A549 (cell line): ENCODE data around the gene MAGEA9B. TPM values are rescaled to one million over a fixed set of nuclear protein-coding genes. Genes with fewer than 3 reads are reported as not detected.

ENCODE experiments used
- ATAC-seq, 2 experiments: fragments of 200-7000 bp in 1 of 2; fragments of >200 bp in 1 of 2; cut with Nextera tagmentation in 1 of 2; cut with Tn5 transposase in 1 of 2; 3 replicates each; pipeline versions ENCODE4 v1.8.0 to v1.9.1; 2018 to 2020; ENCODE audit warnings: mild to moderate bottlenecking in 1 of 2, moderate library complexity in 1 of 2
- CTCF ChIA-PET: fragments of 300-600 bp; sonication (Branson Sonifier 250); formaldehyde crosslinking; extraction: SDS; loops from one replicate; lab custom pipeline; 2021; ENCODE audit warnings: antibody characterized with exemption, inconsistent platforms; lab: Yijun Ruan, JAX
- POLR2A ChIA-PET: fragments of 350-600 bp; formaldehyde crosslinking; extraction: SDS; loops from one replicate; lab custom pipeline; 2021; ENCODE audit warnings: antibody characterized with exemption, inconsistent platforms; lab: Yijun Ruan, JAX
- DNase-seq, 2 experiments: peaks; one replicate each; pipeline versions ENCODE4 v3.0.0 to v3.0.0-alpha.2; 2011 to 2016; ENCODE audit warnings: low read depth in 1 of 2, low spot score in 1 of 2
- FAIRE-seq: peaks from 2 replicates; lab custom pipeline; 2011; peaks lifted over from hg19 to GRCh38; lab: Jason Lieb, UNC
- H3K27ac ChIP-seq, 2 experiments: fragments of >200 bp; sonication (Bioruptor Twin); formaldehyde crosslinking; 3 replicates each; pipeline ENCODE4 v1.5.1; 2016 to 2017
- H3K4me1 ChIP-seq: fragments of >200 bp; sonication (Bioruptor Twin); formaldehyde crosslinking; 3 replicates; pipeline ENCODE4 v1.6.1; 2016
- H3K4me2 ChIP-seq: fragments of >200 bp; sonication (Bioruptor Twin); formaldehyde crosslinking; 3 replicates; pipeline ENCODE4 v1.6.1; 2016
- H3K4me3 ChIP-seq: fragments of >200 bp; sonication (Bioruptor Twin); formaldehyde crosslinking; 3 replicates; pipeline ENCODE4 v1.5.1; 2016
- H3K9me3 ChIP-seq: fragments of >200 bp; sonication (Bioruptor Twin); formaldehyde crosslinking; 3 replicates; pipeline ENCODE4 v1.6.1; 2016
- ATOH8 ChIP-seq: fragments of 250-450 bp; sonication (Bioruptor Pico); IDR thresholded peaks from 2 replicates; pipeline ENCODE4 v1.5.0; 2020; ENCODE audit warnings: low read depth, mild to moderate bottlenecking, moderate library complexity
- CEBPB ChIP-seq, 2 experiments: fragments of >200 bp in 1 of 2; sonication (Bioruptor Twin) in 1 of 2; formaldehyde crosslinking in 1 of 2; IDR thresholded peaks; 2 replicates each; pipeline ENCODE4 v1.6.1; 2012 to 2016
- CHD4 ChIP-seq: fragments of 200-600 bp; sonication (generic); IDR thresholded peaks from 2 replicates; pipeline ENCODE4 v1.6.1; 2016; ENCODE audit warnings: antibody characterized with exemption, mild to moderate bottlenecking, borderline replicate concordance
- EHF ChIP-seq: fragments of 250-450 bp; sonication (Bioruptor Pico); IDR thresholded peaks from 2 replicates; pipeline ENCODE4 v1.5.0; 2020; ENCODE audit warnings: mild to moderate bottlenecking
- EHMT2 ChIP-seq: fragments of 200-600 bp; sonication (generic); IDR thresholded peaks from 2 replicates; pipeline ENCODE4 v1.6.1; 2016; ENCODE audit warnings: antibody characterized with exemption, low read depth, mild to moderate bottlenecking, moderate library complexity
- ELK1 ChIP-seq: fragments of 150-350 bp; IDR thresholded peaks from 2 replicates; pipeline ENCODE4 v1.6.1; 2014; ENCODE audit warnings: low read depth, mild to moderate bottlenecking, low read length
- GATA3 ChIP-seq: IDR thresholded peaks from 2 replicates; pipeline ENCODE4 v1.6.1; 2012; ENCODE audit warnings: borderline replicate concordance
- HMGXB4 ChIP-seq: fragments of 250-450 bp; sonication (Bioruptor Pico); IDR thresholded peaks from 2 replicates; pipeline ENCODE4 v1.5.0; 2021; ENCODE audit warnings: mild to moderate bottlenecking, moderate library complexity, borderline replicate concordance
- HOXB13 ChIP-seq: fragments of 250-450 bp; sonication (Bioruptor Pico); IDR thresholded peaks from 2 replicates; pipeline ENCODE4 v1.5.0; 2020; ENCODE audit warnings: low read depth, mild to moderate bottlenecking, moderate library complexity
- HOXB5 ChIP-seq: fragments of 250-450 bp; sonication (Bioruptor Pico); IDR thresholded peaks from 2 replicates; pipeline ENCODE4 v1.5.0; 2020; ENCODE audit warnings: mild to moderate bottlenecking, moderate library complexity
- KDM1A ChIP-seq: fragments of 200-600 bp; sonication (generic); IDR thresholded peaks from 2 replicates; pipeline ENCODE4 v1.6.1; 2016; ENCODE audit warnings: low read depth, mild to moderate bottlenecking
- MAZ ChIP-seq: fragments of 150-350 bp; IDR thresholded peaks from 2 replicates; pipeline ENCODE4 v1.6.1; 2014; ENCODE audit warnings: antibody characterized with exemption, low read depth, low read length, borderline replicate concordance
- NFE2L2 ChIP-seq: fragments of 150-350 bp; conservative IDR thresholded peaks from 2 replicates; pipeline ENCODE4 v1.6.1; 2014; ENCODE audit warnings: low read length
- PBX3 ChIP-seq: IDR thresholded peaks from 2 replicates; pipeline ENCODE4 v1.6.1; 2012
- RNF2 ChIP-seq: fragments of 200-600 bp; sonication (generic); IDR thresholded peaks from 2 replicates; pipeline ENCODE4 v1.6.1; 2016; ENCODE audit warnings: low read depth, mild to moderate bottlenecking, antibody characterized with exemption, moderate library complexity, borderline replicate concordance
- SMC3 ChIP-seq: fragments of >200 bp; sonication (Bioruptor Twin); formaldehyde crosslinking; IDR thresholded peaks from 3 replicates; pipeline ENCODE4 v1.6.1; 2018; ENCODE audit warnings: inconsistent platforms
- ZC3H11A ChIP-seq: fragments of 450-650 bp; IDR thresholded peaks from 2 replicates; pipeline ENCODE4 v1.6.1; 2014; ENCODE audit warnings: antibody characterized with exemption, mild to moderate bottlenecking
- ZSCAN20 ChIP-seq: fragments of 250-450 bp; sonication (Bioruptor Pico); IDR thresholded peaks from 2 replicates; pipeline ENCODE4 v1.8.0; 2022; ENCODE audit warnings: mild to moderate bottlenecking, moderate library complexity
- WGBS: methylation state at CpG from one replicate; pipeline ENCODE4 v1.1.6; 2017; ENCODE audit errors: missing lambda C conversion rate; 5-methylcytosine and 5-hydroxymethylcytosine counted together
- polyA plus RNA-seq, 4 experiments: library from polyadenylated mRNA; depleted of rRNA in 3 of 4; stranded (reverse); fragments of >200 nt; fragmentation: RNase III in 1 of 4; extraction: RNeasy Plus Mini Kit Qiagen cat#74134 plus additional on column Dnase treatment in 1 of 4; gene quantifications; 2 replicates in 3 of 4; 3 replicates in 1 of 4; pipeline ENCODE4 v1.2.3, GENCODE V29; 2011 to 2017
- TF ChIP-seq, protein P1 (sequence below): IDR thresholded peaks from 2 replicates; pipeline ENCODE4 v1.6.1; 2012
- TF ChIP-seq, protein P2 (sequence below): fragments of 450-650 bp; IDR thresholded peaks from 2 replicates; pipeline ENCODE4 v1.6.1; 2014; ENCODE audit warnings: antibody characterized with exemption

MAGEA9B gene
- polyA plus RNA-seq, 2 of the 4 experiments (the other 2 are of a cell fraction): 0.08 TPM; not detected in 1

- no peak overlapping the region for H3K4me3 ChIP-seq
- ChIA-PET POLR2A (no interaction called here), CTCF (no interaction called here)
- no peaks in the 10 kb centered on the region for H3K9me3 ChIP-seq
- no peak overlapping the region for H3K4me2 ChIP-seq
- ATAC-seq (no peak), FAIRE-seq (no peak), DNase-seq (no peak)
- H3K4me1 ChIP-seq: no peaks in the 10 kb centered on the region
- WGBS: 15% methylated on average over 2 of the region's 2 CpGs
- no peak for TF ChIP-seq HOXB13
- no peak for TF ChIP-seq HMGXB4 (CRISPR knock-in tag)
- TF ChIP-seq SMC3: no peak
- TF ChIP-seq RNF2: no peak
- no peak for TF ChIP-seq GATA3
- TF ChIP-seq HOXB5 (CRISPR knock-in tag): no peak
- no peak for TF ChIP-seq ATOH8 (CRISPR knock-in tag)
- no peak for TF ChIP-seq EHF (CRISPR knock-in tag)
- no peak for TF ChIP-seq ZC3H11A
- no peak for TF ChIP-seq PBX3
- TF ChIP-seq, protein P1, sequence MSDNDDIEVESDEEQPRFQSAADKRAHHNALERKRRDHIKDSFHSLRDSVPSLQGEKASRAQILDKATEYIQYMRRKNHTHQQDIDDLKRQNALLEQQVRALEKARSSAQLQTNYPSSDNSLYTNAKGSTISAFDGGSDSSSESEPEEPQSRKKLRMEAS: no peak
- TF ChIP-seq CEBPB (IDR thresholded peaks at IDR 0.05): no peak
- no peak for TF ChIP-seq ZSCAN20 (CRISPR knock-in tag)
- TF ChIP-seq MAZ: no peak
- TF ChIP-seq NFE2L2: no peak
- TF ChIP-seq, protein P2, sequence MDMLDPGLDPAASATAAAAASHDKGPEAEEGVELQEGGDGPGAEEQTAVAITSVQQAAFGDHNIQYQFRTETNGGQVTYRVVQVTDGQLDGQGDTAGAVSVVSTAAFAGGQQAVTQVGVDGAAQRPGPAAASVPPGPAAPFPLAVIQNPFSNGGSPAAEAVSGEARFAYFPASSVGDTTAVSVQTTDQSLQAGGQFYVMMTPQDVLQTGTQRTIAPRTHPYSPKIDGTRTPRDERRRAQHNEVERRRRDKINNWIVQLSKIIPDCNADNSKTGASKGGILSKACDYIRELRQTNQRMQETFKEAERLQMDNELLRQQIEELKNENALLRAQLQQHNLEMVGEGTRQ: no peak
- TF ChIP-seq KDM1A: no peak
- no peak for TF ChIP-seq CHD4
- TF ChIP-seq ELK1: no peak
- no peak overlapping the region for H3K27ac ChIP-seq
Observed at GRCh38 chrX:149569770-149570169, 17.5 kb downstream of the MAGEA9B start.

GRCh38 chrX:149568701-149569296 is 18.5 kb downstream of the MAGEA9B start:
- ChIA-PET POLR2A (no interaction called here), CTCF (no interaction called here)
- no peak overlapping the region for H3K4me2 ChIP-seq
- H3K4me1 ChIP-seq: no peaks in the 10 kb centered on the region
- peak; percentile 7 for FAIRE-seq
- no peak for TF ChIP-seq EHMT2
- H3K27ac ChIP-seq: no peak overlapping the region
- DNase-seq: no peak
- H3K9me3 ChIP-seq: no peaks in the 10 kb centered on the region
- no peak overlapping the region for H3K4me3 ChIP-seq
- WGBS: 56% methylated on average over 5 of the region's 5 CpGs
- ATAC-seq: no peak
